GM06990 (cell line): Measurements from ENCODE around the gene SMTN.
"Not testable (repeated sequence)": the region's sequence is repeated elsewhere in the genome, so short reads cannot be mapped to it uniquely, and the experiment has no call there.

Experiments
- DNase-seq: peaks from one replicate; pipeline ENCODE4 v3.0.0-alpha.2; 2011; ENCODE audit not compliant: insufficient read length; ENCODE audit errors: extremely low read depth
- H3K27me3 ChIP-seq: replicated peaks from 2 replicates; pipeline ENCODE4 v1.6.0; 2011; ENCODE audit warnings: low read length; ENCODE audit not compliant: control insufficient read depth, insufficient read depth
- H3K36me3 ChIP-seq: 2 replicates; pipeline ENCODE4 v1.5.1; 2011; ENCODE audit warnings: low read length; ENCODE audit not compliant: control insufficient read depth, insufficient read depth
- H3K4me3 ChIP-seq: replicated peaks from 2 replicates; pipeline ENCODE4 v1.5.1; 2011; ENCODE audit warnings: low read depth, mild to moderate bottlenecking, control low read depth, low read length
- CTCF ChIP-seq: IDR thresholded peaks from 2 replicates; pipeline ENCODE4 v1.5.1; 2011; ENCODE audit warnings: low read length, control low read depth, mild to moderate bottlenecking, inconsistent platforms; ENCODE audit not compliant: insufficient read depth, poor library complexity, severe bottlenecking

The SMTN gene

DNA sequence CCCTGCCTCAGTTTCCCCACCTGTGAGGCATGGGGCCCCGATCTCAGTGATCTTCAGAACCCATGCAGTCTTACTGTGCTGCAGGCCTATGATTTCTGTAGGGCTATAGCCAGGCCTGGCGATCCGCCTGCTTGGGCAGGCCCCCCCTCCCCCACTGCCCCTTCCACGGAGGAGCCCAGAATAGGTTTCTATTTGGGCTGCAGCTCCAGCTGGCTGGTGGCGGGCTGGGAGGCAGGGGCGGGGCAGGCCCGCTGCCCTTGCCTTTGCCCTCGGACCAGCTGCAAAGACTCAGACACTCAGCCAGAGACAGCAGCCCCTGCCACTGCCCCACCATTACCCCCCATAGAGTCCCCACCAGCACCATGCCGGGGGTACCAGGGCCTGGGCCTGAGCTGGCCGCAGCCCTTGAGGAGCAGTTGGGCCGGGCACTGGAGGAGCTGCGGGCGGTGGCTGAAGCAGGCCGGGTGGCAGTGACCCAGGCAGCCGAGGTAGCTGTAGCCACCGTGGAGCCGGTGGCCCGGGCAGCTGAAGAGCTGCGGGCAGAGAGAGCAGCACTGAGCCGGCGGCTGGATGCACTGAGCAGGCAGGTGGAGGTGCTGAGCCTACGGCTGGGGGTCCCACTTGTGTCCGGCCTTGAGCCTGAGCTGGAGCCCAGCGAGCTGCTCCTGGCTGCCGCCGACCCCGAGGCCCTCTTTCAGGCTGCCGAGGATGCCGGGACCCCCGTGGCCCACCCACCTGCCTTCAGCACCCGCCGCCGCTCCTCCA, 12.2 kb downstream of the SMTN start:
- H3K4me3 ChIP-seq, result no peak overlapping the region

DNA sequence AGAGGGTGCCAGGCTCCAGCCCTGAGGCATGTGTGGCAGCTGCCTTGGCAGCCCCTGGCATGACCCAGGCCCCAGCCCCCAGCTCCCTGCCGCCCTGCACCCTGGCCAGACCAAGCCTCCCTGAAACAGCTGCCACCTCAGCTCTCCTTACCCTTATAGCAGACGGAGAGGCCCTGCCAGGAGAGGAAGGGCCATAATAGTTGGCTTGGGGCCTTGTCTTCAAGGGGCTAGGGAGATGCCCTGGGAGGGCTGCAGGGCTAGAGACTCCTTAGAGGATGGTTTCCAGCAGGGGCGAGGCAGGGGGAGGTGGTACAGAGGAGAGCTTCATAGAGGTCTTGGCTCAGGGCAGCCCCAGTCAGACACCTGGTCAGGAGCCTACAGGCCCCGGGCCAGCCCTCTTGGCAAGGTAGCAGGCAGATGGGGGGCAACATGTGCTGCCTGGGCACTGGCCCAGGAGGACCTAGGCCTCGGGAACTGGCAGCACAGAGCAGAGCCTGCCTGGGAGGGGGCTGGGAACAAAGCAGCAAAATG, 13.0 kb downstream of the SMTN start:
- Histone ChIP-seq H3K4me3 (no peak overlapping the region), H3K27me3 (no peaks in the 10 kb centered on the region), H3K36me3 (peaks cover 7% of the 10 kb centered on the region)
- TF ChIP-seq CTCF, result no peak
- no peak for DNase-seq

More for the DNA sequence above, 12.2 kb downstream of the SMTN start:
- no peak for DNase-seq
- peaks cover 8% of the 10 kb centered on the region for H3K36me3 ChIP-seq
- no peak for TF ChIP-seq CTCF
- H3K27me3 ChIP-seq, result no peaks in the 10 kb centered on the region

DNA sequence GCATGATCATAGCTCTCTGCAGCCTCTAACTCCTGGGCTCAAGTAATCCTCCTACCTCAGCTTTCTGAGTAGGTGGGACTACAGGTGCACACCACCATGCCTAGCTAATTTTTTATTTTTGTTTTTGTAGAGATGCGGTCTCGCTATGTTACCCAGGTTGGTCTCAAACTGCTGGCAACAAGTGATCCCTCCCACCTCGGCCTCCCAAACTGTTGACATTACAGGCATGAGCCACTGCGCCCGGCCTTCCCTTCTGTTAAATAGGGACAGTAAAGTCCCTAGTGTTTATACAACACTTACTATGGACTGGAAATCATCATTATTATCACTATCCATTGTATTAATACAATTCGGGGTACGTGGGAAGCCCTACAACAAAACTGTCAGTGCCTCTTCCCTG, 13.6 kb downstream of the SMTN start:
- no peak for TF ChIP-seq CTCF
- DNase-seq, result no peak
- Histone ChIP-seq H3K27me3 (no peaks in the 10 kb centered on the region), H3K4me3 (no peak overlapping the region), H3K36me3 (peaks cover 7% of the 10 kb centered on the region)

DNA sequence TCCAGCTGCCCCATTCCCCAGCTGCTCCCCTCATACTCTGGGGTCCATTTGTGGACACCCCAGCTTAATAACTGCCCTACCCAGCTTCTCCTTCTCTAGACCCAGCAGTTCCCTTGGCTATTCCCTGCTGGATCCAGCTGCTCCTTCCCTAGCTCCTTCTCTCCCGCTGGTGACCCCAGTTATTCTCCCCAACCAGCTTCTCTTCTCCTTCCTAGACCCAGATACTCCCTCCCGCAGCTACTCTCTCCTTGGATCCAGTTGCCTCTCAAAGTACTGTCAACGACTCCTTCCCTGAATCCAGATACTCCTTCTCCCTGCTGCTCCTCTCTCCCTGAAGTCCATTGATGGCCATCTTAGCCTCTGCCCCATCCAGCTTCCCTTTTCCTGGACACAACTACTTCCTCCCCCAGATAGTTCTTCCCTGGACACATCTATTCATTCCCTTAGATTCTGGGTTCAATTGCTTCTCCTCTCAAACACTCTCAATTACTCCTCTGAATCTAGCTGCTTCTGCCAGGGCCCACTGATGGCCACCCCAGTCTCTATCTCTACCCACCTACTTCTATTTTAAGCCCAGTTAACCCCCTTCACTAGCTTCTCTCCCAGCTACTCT, 14.6 kb downstream of the SMTN start:
- DNase-seq, result no peak
- Histone ChIP-seq H3K27me3 (no peaks in the 10 kb centered on the region), H3K4me3 (no peak overlapping the region), H3K36me3 (peaks cover 7% of the 10 kb centered on the region)
- TF ChIP-seq CTCF, result no peak

DNA sequence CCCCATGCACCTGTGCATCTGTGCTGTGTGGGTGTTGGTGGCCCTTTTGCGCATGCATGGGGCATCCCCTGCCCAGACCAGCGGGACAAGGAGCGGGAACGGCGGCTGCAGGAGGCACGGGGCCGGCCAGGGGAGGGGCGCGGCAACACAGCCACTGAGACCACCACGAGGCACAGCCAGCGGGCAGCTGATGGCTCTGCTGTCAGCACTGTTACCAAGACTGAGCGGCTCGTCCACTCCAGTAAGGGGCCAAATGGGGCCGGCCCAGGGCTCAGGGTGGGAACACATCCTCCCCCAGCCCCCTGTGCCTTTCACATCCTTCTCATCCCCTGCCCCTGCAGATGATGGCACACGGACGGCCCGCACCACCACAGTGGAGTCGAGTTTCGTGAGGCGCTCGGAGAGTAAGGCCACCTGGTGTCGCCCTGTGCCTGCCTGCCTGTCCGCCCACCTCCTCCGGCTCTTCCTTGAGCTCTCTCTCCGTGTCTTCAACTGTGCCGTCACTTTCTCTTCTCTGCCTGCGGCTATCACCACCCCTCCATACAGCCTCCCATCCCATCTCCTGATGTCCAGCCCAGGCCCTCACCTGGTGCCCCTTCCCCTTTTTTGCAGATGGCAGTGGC, 15.7 kb downstream of the SMTN start:
- no peak for TF ChIP-seq CTCF
- Histone ChIP-seq H3K27me3 (no peaks in the 10 kb centered on the region), H3K36me3 (peaks cover 7% of the 10 kb centered on the region), H3K4me3 (no peak overlapping the region)
- DNase-seq, result no peak

DNA sequence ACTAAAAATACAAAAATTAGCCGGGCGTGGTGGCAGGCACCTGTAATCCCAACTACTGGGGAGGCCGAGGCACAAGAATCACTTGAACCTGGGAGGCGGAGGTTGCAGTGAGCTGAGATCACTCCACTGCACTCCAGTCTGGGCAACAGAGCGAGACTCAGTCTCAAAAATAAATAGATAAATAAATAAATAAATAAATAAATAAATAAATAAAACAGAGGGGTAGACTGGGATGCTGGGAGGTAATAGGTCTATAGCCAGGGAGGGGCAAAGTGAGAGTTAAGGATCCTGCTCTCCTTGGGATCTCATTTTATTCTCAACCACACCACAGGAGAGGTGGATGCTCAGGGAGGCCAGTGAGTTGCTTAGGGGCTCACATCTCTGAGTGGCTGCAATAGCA, 16.4 kb downstream of the SMTN start:
- not testable (repeated sequence) for H3K4me3 ChIP-seq, DNase-seq, H3K36me3 ChIP-seq, H3K27me3 ChIP-seq
